ENCODE results near the gene DOCK10. TPM values are rescaled to one million over a fixed set of nuclear protein-coding genes. Genes with fewer than 3 reads are reported as not detected.

Gene DOCK10
- total RNA-seq, 2 experiments from 2014 or later = 40.8 to 68.2 TPM

DNA sequence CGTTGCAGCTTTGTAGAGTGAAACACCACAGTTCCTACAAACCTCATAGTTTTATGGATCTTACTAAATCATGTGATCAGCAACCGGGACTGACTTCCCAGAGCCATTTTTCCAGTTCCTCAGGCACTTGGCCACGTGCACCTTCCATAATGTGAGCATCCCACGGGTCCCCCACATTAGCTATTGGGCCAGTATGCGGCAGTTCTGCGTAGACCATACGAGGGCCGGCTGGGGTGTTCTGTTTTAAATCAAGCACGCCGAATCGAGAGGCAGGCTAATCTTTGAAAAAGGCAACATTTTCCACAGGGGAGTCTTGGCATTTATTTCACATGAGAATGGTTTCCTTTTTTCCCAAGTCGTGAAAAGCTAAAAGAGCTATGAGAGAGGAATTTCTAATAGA is 190.5 kb downstream of the DOCK10 start:
- Histone ChIP-seq H2AFZ (ENCODE audit: low read length) (no peak overlapping the region), H3K4me3 (ENCODE audit: low read depth, low read length, poor library complexity, severe bottlenecking) (no peak overlapping the region), H3K4me1 (ENCODE audit: insufficient read depth, low read length, poor library complexity, severe bottlenecking) (no peaks in the 10 kb centered on the region), H4K20me1 (ENCODE audit: insufficient read depth, low read length) (no peaks in the 10 kb centered on the region), H3K9me3 (ENCODE audit: low read length) (no peaks in the 10 kb centered on the region), H3K36me3 (ENCODE audit: insufficient read depth, low read length) (peaks cover 63% of the 10 kb centered on the region), H3K9me2 (ENCODE audit: insufficient read depth, low read length) (no peaks in the 10 kb centered on the region), H3K27ac (ENCODE audit: low read depth, low read length, poor library complexity, severe bottlenecking) (no peak overlapping the region), H3K79me2 (ENCODE audit: insufficient read depth, low read depth, low read length) (no peaks in the 10 kb centered on the region), H3K4me2 (ENCODE audit: low read length) (no peak overlapping the region)
- intact Hi-C loops (cut with micrococcal nuclease; ENCODE audit: unreplicated experiment) = no loop called here
- ChIA-PET POLR2A (interaction anchor here (0.6 to 1.5 kb wide), 4 partner anchors 17 to 1963 kb away, joined by 3 read pairs; no protein-coding TSS in a partner anchor), CTCF (ENCODE audit: unreplicated experiment) (no interaction called here)
- TF ChIP-seq EZH2phosphoT487 (IDR thresholded peaks at IDR 0.05; ENCODE audit: borderline replicate concordance, low read depth, low read length) = no peak
- TF ChIP-seq, protein P1, sequence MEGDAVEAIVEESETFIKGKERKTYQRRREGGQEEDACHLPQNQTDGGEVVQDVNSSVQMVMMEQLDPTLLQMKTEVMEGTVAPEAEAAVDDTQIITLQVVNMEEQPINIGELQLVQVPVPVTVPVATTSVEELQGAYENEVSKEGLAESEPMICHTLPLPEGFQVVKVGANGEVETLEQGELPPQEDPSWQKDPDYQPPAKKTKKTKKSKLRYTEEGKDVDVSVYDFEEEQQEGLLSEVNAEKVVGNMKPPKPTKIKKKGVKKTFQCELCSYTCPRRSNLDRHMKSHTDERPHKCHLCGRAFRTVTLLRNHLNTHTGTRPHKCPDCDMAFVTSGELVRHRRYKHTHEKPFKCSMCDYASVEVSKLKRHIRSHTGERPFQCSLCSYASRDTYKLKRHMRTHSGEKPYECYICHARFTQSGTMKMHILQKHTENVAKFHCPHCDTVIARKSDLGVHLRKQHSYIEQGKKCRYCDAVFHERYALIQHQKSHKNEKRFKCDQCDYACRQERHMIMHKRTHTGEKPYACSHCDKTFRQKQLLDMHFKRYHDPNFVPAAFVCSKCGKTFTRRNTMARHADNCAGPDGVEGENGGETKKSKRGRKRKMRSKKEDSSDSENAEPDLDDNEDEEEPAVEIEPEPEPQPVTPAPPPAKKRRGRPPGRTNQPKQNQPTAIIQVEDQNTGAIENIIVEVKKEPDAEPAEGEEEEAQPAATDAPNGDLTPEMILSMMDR (conservative IDR thresholded peaks at IDR 0.05; ENCODE audit: low read length) = no peak
- DNase-seq (ENCODE audit: low spot score) = no peak
- no TSS peak for BruUV-seq (replicated peaks)

GRCh38 chr2:224850081-224850480 is 192.2 kb downstream of the DOCK10 start:
- no TSS peak for BruUV-seq (replicated peaks)
- Histone ChIP-seq H3K4me1 (ENCODE audit: insufficient read depth, low read length, poor library complexity, severe bottlenecking) (no peaks in the 10 kb centered on the region), H3K27ac (ENCODE audit: low read depth, low read length, poor library complexity, severe bottlenecking) (no peak overlapping the region), H3K9me3 (ENCODE audit: low read length) (no peaks in the 10 kb centered on the region), H3K4me3 (ENCODE audit: low read depth, low read length, poor library complexity, severe bottlenecking) (no peak overlapping the region), H3K9me2 (ENCODE audit: insufficient read depth, low read length) (no peaks in the 10 kb centered on the region), H3K4me2 (ENCODE audit: low read length) (no peak overlapping the region), H3K36me3 (ENCODE audit: insufficient read depth, low read length) (peaks cover 61% of the 10 kb centered on the region), H4K20me1 (ENCODE audit: insufficient read depth, low read length) (no peaks in the 10 kb centered on the region), H3K79me2 (ENCODE audit: insufficient read depth, low read depth, low read length) (no peaks in the 10 kb centered on the region), H2AFZ (ENCODE audit: low read length) (no peak overlapping the region)
- CTCF ChIA-PET (ENCODE audit: unreplicated experiment) = no interaction called here
- POLR2A ChIA-PET = no interaction called here
- TF ChIP-seq, protein P1 (conservative IDR thresholded peaks at IDR 0.05; ENCODE audit: low read length) = no peak
- no peak for TF ChIP-seq EZH2phosphoT487 (IDR thresholded peaks at IDR 0.05; ENCODE audit: borderline replicate concordance, low read depth, low read length)
- DNase-seq (ENCODE audit: low spot score) = no peak
- intact Hi-C loops (cut with micrococcal nuclease; ENCODE audit: unreplicated experiment) = no loop called here

DNA sequence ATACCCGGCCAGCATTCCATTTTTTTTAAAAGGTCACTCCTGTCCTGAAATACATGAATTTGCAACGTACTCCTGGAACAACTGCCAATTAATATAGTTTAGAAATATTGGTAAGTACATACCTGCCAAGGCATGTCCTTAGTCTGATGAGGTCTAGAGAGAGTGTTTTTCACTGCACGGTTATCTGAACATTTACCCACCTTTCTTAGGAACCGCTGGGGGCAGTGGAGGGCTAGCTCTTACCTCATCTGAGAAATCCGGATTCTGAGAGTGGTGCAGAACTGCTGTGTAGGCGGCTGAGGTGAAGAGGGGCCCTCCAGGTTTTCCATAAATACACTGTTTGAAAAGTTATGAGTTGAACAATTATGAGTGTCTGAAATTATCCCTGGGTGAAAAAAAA is 193.0 kb downstream of the DOCK10 start:
- intact Hi-C loops (cut with micrococcal nuclease; ENCODE audit: unreplicated experiment) = no loop called here
- H3K79me2 ChIP-seq (ENCODE audit: insufficient read depth, low read depth, low read length) = no peaks in the 10 kb centered on the region
- no peaks in the 10 kb centered on the region for H3K4me1 ChIP-seq (ENCODE audit: insufficient read depth, low read length, poor library complexity, severe bottlenecking)
- ChIA-PET POLR2A (no interaction called here), CTCF (ENCODE audit: unreplicated experiment) (interaction anchor here (0.6 kb wide), 1 partner anchor 124 kb away, joined by 3 read pairs; no protein-coding TSS in a partner anchor)
- DNase-seq (ENCODE audit: low spot score) = no peak
- H3K9me2 ChIP-seq (ENCODE audit: insufficient read depth, low read length) = no peaks in the 10 kb centered on the region
- no peak overlapping the region for H3K4me3 ChIP-seq (ENCODE audit: low read depth, low read length, poor library complexity, severe bottlenecking)
- peaks cover 66% of the 10 kb centered on the region for H3K36me3 ChIP-seq (ENCODE audit: insufficient read depth, low read length)
- H3K4me2 ChIP-seq (ENCODE audit: low read length) = no peak overlapping the region
- no peak overlapping the region for H2AFZ ChIP-seq (ENCODE audit: low read length)
- TF ChIP-seq EZH2phosphoT487 (IDR thresholded peaks at IDR 0.05; ENCODE audit: borderline replicate concordance, low read depth, low read length) = no peak
- TF ChIP-seq, protein P1 (conservative IDR thresholded peaks at IDR 0.05; ENCODE audit: low read length) = no peak
- no peak overlapping the region for H3K27ac ChIP-seq (ENCODE audit: low read depth, low read length, poor library complexity, severe bottlenecking)
- H3K9me3 ChIP-seq (ENCODE audit: low read length) = no peaks in the 10 kb centered on the region
- no peaks in the 10 kb centered on the region for H4K20me1 ChIP-seq (ENCODE audit: insufficient read depth, low read length)
- no TSS peak for BruUV-seq (replicated peaks)
